ENCODE results near the gene C19orf81.

C19orf81 gene

DNA sequence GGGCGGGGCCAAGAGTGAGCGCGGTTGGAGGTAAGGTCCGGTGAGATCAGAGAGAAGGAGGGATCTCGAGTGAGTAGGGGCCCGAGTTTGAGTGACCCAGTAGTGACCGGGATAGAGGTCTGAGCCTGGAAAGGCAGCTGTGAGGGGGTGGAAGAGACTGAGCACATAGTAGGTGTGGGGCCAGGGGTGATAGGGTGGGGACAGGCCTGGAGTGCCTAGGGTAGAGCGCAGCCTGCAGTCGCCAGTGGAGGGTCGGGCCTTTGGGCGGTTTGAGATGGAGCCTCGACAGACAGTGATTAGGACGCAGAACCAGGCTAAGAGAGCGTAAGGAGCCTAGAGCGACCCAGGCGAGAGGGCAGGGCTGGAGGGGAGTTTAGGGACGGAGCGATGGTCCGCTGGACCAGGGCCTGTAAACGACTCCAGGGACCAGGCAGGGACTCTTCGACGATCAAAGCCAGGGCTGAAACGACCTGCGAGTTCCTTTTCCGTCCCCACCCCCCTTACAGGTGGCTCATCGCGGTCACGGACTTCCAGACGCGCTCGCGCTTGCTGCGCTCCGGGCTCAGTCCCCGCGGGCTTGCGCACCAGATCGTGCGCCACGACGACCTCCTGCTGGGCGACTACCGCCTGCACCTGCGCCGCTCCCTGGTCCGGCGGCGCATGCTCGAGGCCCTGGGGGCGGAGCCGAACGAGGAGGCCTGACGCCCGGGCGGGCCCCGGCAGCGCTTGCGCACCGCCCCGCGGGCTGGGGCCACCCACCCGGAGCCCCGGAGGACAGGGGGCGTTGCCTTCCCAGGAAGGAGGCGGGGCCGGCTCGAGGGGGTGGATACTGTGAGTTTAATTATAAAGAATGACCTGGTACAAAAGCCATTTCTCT is 9.4 kb downstream of the C19orf81 start:
- peak; percentile 49 for DNase-seq (ENCODE audit: low read depth, low spot score)

DNA sequence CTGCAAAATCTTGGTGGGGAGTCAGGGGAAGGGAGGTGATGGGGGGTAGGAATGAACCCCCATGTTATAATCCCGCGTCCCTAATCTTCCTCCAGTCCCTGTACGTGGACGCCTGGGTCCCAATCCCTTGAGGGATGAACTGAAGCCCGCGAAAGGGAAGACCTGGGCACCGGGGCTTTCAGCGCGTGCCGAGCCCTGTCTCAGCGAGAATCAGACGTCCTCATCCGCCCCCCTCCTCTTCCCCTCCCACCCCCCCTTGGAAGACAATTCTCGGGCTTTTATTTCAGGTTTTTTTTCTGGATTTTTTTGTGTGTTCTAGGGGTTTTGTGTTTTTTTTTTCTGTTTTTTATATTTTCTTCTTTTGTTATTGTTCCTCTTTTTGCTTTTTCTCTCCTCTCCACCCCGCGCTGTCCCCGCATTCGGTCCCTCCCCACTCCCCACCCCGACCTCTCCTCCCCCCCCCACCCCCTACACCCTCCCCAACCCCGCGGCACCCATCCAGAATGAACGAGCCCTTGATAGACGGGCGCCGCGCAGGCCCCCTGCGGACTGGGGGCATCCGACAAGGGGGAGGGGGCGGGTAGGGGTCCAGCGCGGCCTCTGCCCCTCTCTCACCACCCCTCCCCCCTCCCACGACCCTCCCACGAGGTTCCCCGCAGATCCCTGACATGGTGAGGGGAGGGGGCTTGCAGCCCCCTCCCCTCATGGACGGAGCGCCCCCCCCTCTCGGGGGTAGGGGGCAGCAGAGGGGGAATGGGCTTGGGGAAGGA is 10.3 kb downstream of the C19orf81 start:
- no peak for DNase-seq (ENCODE audit: low read depth, low spot score)

DNA sequence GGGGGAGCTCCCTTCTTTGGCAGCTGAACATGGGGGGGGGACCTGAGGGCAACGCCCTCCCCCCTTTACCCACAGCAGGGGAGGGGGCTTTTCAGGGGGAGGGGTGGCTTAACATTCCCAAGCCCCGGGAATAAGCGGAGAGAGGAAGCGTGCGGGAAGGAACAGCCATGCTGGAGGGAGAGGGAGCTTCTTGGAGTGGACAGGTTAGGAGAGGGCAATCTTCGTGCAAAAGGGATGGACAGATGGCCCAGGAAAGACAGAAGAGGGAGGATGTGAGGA is 10.8 kb downstream of the C19orf81 start:
- no peak for DNase-seq (ENCODE audit: low read depth, low spot score)

DNA sequence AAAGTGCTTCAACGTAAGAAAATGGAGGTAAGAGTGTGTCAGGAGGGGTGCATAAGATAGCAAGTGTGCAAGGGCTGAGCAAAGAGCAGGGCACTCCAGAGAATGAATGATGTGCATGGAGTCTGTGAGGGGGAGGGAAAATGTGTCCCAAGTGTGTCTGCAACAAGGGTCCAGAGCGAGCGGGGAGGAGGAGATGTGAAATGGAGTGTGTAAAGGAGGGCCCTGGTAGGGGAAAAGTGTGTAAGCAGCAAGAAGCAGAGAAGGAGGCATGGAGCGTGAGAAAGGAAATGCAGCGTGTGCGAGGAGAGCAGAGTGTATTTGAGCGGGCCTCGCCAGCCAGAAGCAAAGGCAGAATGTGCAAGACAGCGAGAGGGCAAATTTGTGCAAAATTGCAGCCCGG is 11.8 kb downstream of the C19orf81 start:
- no peak for DNase-seq (ENCODE audit: low read depth, low spot score)

DNA sequence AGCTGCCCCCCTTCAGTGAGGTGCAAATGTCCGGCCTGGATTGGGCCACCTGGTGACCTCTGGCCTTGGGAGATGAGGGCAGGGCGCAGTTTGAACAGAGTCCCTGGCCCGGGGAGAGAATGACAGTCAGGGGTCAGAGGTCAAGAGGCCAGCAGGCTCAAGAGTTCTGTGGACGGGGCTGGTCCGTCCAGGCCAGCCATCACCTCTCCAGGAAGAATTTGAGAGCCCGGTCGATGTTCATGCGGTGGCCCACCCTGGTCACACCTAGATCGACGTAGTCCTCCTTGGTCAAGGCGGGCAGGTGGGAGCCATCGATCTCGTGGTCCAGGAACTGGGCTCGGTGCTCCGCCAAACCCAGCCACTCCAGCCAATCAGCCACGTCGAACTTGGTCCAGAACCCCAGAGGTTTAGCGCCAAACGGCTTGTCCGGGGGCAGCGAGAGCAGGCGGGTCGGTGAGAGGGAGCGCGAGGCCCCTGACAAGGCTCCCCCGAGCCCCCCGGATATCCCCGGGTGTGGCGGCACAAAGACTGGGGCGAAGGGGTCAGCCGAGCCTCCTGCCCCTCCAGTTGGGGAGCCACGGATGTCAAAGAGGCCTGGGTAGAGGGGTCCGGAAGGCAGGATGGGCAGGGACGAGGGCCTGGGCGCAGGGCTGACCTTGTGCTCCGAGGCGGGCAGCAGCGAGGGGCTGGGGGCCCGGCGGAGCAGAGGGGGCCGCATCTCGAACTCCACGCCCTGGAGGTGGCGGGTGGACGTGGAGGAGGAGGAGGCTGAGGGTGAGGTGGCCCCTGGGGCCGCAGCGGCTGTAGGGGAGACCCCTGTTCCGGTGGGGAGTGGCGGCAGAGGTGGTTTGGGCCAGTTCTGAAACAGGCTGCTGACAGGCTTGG is 12.8 kb downstream of the C19orf81 start:
- DNase-seq (ENCODE audit: low read depth, low spot score) = no peak

DNA sequence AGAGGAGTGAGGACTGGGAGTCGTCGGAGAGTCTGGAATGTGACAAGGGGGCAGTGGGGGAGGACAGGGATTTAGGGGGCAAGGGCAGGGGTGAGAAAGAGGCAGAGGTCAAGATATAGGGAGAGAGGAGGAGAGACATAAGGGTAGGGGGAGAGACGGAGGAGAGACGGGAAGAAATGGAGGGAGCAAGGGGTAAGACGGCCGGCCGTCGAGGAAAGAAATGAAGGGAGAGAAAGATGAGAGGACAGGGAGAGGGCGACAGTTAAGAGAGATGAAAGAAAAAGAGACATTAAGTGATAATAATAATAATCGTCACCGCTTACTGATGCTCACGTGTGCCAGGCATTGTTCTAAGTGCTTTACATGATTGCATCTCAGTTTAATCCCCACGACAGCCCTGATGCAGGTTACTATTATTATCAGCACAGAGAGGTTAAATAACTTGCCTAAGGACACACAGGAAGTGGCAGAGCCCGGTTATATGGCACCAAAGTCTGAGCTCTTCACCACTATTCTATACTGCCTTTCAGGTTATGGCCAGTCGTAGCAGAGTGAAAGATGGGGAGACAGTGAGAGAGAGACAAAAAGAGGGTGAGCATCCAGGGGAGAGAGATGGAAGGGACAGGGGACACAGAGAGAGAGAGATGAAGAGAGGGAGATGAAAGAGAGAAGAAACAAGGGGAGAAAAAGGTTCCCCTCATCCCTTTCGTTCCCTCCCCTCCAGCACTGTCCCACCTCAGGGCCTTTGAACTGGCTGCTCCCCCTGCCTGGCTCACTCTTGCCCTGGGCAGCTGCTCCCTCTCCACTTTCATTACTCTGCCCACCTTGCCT is 13.6 kb downstream of the C19orf81 start:
- DNase-seq (ENCODE audit: low read depth, low spot score) = no peak

DNA sequence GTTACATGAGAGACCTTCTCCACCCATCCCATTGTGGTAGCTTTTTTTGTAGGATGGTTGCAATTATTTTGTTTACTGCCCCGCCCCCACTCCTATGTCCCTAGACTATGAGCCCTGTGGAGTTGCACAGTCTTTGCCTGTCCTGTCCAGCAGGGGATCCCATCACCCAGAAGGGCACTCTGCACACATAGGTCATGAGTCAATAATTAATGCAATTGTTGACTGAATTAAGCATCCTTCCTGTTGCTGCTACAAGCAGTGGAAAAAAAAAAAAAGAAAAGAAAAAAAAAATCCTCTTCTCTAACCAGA is 14.2 kb downstream of the C19orf81 start:
- no peak for DNase-seq (ENCODE audit: low read depth, low spot score)

DNA sequence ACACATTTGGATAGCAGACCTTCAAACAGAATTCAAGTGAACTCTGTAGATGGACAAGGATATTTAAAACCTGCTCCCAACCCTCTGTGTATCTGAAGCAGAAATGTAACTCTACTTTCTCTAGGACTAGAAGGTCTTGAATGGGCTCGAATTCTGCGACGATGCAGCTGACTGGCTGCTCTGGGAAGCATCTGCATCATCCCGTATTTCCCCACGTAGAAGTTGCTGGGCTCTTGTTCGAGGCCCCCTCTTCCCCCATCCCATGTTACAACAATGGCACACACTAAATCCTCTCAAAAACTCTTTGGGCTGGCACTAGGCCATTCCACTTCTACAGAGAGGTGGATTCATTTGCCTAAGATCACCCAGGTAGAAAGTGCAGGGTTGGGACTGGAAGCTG is 15.0 kb downstream of the C19orf81 start:
- no peak for DNase-seq (ENCODE audit: low read depth, low spot score)

DNA sequence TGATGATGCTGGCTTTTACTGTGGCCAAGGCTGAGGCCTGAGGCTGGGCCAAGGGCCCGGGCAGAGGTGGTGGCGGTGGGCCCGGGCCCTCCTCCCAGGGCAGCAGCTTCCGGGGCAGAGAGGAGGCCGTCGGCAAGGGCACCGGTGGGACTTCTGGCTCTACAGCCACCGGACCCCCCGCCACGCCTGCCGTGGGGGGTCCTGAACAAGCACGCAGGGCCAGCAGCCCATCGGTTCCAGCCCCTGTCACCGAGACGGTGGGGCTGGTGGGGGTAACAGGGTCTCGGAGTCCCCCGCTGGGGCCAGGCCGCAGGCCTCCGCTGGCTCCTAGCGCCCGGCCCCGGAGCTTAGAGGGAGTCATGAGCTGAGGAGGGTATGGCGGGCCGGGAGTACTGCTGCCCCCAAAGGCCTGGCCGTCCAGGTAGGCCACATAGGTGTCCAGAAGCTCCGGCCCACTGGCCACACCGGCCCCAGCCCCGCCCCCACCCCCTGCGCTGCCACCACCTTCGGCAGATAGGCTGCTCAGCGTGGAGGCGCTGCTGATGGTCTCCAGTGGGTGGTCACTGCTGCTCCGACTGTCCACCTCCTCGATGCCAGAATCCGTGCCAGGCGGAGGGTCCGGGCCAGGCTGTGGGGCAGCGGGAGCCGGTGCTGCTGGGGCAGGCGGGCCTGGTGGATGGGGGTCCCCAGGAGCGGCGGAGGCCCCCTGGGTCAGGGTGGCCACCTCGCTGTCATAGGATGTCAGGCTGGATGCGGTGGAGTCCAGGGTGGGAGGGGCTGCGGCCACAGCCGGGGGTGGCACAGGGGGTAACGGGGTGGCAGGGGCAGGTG is 17.3 kb downstream of the C19orf81 start:
- no peak for DNase-seq (ENCODE audit: low read depth, low spot score)

DNA sequence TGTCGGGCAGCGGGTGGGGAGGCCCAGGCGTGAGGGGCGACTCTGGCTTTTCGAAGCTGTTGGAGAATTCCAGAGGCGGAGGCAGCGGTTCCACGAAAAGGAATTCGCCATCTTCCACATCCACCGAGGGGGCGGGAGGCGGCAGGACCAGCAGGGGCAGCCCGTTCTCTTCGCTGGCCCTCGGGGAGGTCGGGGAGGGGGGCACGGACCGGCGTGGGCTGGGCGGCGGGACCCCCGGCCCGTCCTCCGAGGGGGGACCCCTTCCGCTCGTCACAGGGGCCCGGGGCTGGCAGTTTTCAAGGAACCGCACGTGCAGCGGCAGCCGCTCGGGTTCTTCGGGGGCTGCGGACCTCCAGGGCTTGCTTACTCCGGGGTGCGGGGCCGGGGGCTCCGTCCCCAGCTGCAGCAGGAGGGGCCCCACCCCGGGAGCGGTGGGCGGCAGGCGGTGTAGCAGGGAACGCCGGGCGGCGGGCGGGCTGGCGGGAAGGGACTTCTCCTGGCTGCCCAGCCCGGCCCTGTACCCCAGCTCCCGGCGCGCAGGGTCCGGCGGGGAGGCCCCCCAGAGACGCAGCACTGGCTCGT is 18.0 kb downstream of the C19orf81 start:
- DNase-seq (ENCODE audit: low read depth, low spot score) = no peak

DNA sequence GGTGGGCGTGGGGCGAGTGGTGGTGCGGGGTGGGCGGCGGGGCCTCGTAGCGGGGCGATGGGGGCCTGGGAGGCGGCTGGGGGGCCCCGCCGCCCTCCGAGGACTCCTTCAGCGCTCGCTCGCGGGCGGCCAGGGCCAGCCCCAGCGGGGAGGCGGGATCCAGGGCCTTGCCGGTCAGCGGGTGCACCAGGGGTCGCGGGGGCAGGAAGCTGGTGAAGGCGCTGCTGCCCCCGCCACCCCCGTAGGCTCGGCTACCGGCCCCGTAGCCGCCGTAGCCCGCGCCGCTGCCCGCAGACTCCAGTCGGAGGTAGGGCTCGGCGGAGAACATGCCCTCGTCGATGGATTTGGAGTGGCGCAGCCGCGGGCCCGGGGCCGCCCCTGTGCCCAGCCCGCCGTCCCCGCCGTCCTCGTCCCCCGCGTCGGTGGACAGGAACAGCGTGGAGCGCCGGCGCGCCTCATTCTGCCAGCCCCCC is 18.6 kb downstream of the C19orf81 start:
- DNase-seq (ENCODE audit: low read depth, low spot score) = no peak

DNA sequence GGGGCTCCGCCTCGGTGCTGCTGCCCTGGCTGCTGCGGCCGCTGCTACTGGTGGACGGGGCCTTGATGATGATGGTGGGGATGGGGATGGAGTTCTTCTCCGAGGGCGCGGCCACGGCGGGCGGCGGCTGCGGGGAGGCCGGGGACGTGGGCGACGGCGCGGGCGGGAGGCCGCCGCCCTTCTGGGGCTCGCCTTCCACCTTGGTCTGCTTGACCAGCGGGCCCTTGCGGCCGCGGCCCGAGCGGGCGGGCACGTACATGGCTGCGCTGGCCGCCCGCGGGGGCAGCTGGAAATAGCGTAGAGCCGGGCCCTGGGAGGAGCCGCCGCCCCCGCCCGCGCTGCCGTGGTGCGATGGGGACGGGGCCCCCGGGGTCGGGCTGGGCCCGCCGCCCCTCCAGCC is 19.2 kb downstream of the C19orf81 start:
- DNase-seq (ENCODE audit: low read depth, low spot score) = no peak

DNA sequence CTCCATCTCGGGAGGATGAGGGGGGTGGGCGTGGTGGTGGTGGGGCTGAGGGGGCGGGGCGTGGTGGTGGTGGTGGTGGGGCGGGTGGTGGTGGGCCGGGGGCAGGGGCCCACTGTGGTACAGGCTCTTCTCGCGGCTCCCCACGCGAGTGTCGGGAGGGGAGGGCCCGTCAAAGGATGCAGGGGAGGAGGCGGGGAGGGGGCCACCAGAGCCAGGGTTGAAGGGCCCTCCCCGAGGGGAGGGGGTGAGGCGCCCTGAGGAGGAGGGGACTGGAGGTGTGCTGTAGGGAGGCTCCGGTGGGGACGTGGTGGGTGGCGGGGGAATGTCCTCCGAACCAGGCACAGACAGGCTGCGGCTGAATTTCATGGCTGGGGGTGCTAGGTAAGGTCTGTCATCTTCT is 19.6 kb downstream of the C19orf81 start:
- DNase-seq (ENCODE audit: low read depth, low spot score) = no peak

DNA sequence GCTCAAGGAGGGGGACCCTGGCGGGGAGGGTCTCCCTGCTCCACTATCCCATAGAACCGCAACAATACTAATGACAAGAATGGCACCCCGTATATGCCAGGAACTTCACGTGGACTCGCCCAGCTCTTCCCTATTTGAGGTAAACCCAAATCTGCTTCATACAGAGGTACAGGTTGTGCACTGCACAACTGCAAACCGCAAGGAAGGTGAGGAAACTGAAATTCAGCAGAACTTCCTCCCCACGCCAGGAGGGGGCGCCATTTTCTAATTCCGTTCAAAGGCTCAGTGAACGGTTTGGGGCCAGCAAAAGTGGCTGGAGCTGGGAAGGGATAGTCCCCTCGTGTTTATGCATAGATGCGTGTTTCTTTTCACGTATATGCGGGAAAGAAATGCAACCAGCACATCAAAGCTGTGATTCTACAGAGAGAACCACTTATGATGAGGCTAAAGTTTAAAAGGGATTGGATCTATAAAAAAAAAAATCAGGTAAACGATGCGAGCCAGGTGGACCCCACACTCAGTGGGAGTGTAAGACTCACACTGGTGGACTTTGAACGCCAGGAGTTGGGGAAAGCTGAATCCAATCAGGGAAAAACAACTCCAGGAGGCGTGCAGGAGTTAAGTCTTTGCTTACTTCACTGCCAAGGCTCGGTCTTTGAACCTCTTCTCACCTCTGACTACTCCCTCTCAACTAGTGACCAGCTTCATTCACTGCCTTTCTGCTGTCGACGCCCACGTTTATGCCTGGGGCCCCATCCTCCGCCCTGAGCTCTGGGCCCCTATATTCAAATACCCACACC is 20.3 kb downstream of the C19orf81 start:
- no peak for DNase-seq (ENCODE audit: low read depth, low spot score)

DNA sequence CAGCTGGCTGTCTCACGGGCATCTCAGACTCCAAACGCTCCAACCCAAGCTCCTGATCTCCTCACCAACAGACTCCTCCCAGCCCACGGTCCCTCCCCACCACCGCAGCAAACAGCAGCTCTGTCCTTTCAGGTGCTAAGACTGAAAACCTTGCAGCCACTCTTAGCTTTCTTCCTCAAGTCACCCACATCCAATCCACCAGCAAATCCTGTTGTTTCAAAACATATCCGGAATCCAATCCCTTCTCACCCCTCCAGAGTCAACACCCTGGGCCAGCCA is 20.8 kb downstream of the C19orf81 start:
- DNase-seq (ENCODE audit: low read depth, low spot score) = no peak

DNA sequence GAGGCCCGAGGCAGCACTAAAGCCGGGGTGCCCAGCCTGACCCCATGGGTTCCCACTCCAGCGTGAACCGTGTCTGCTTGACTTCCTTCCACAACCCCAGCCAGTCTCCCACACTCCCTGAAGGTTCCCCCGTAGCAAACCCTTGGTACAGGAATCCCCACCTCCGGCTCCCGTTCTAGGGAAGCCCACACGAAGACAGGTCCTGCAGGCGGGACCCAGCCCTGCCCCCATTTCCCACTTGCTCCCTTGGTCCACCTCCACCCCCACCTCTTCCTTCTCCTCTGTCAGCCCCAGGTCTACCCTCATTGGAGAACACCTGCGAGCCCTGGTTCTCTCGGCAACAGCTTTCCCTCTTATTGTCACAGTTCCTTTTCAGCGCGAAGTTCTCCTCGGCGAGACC is 23.9 kb downstream of the C19orf81 start:
- DNase-seq (ENCODE audit: low read depth, low spot score) = no peak

DNA sequence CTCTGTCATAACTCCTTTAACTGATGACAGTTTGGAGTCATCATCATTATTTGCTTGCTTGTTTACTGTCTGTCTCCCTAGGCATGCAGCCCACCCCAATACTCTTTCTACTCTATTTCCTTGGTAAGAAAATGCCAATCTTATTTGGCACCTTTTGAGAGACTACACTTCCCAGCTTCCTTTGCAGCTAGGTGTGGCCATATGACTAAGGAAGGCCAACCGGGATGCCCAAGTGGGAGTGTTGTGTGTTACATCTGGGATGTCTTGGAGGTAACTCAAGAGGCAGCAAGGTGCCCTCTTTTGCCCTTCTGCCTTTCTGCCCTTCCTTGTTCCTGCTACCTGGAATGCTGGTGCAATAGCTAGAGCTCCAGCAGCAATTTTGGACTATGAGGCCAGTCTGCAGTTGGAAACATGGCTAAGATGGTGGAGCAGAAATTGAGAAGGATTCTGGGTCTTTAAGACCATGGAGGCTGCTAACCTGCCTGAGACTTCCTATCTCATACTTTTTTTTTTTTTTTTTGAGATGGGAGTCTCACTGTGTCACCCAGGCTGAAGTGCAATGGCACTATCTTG is 27.5 kb downstream of the C19orf81 start:
- no peak for DNase-seq (ENCODE audit: low read depth, low spot score)

DNA sequence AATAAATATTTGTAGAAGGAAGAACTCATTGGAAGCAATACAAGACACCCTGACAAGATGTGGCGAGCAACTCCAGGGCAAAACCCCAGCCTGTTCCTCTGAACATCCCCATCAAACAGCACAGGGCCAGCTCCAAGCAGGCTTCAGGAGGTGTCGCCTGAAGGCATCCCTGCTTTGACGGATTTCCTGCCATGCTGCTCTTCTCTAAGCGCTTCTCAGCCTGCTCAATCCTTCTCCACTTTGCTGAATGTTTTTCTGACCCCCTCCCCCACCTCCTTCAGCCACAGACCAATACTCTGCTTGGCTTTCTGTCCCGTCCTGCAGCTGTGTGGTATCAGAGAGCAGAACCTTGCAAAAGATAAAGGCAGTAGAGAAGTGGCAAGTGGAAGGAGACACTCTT is 28.4 kb downstream of the C19orf81 start:
- DNase-seq (ENCODE audit: low read depth, low spot score) = no peak

DNA sequence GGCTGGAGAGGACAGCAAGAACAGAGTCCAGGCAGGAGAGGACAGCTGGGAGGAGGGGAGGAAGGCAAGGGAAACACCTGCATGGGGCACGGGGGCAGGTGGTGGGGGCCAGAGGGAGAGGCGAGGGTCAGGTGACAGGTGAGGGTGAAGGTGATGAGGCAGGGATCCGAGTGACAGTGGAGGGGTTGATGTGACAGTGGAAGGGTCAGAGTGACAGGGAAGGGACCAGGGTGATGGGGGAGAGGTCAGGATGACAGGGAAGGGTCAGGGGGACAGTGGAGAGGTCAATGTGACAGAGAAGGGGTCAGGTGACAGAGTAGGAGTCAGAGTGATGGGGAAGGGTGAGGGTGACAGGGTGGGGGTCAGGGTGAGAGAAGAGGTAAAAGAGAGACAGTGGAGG is 29.1 kb downstream of the C19orf81 start:
- no peak for DNase-seq (ENCODE audit: low read depth, low spot score)
